Effector CD8-positive, alpha-beta T cell (primary cell): Measurements from ENCODE around the gene CLEC3A.
"Not testable (repeated sequence)": the region's sequence is repeated elsewhere in the genome, so short reads cannot be mapped to it uniquely, and the experiment has no call there.

ENCODE experiments used
- DNase-seq: peaks from one replicate; lab custom pipeline; 2025; lab: John Stamatoyannopoulos, UW

Gene CLEC3A

GRCh38 chr16:78028018-78028417 lies 5.7 kb downstream of the CLEC3A start:
- DNase-seq: no peak

GRCh38 chr16:78034530-78034929 lies 12.2 kb downstream of the CLEC3A start:
- DNase-seq: no peak

GRCh38 chr16:78035012-78035411 lies 12.7 kb downstream of the CLEC3A start:
- DNase-seq: no peak

GRCh38 chr16:78040396-78040795 lies 18.0 kb downstream of the CLEC3A start:
- no peak for DNase-seq

- DNase-seq: no peak
Measured at GRCh38 chr16:78045865-78046581, 23.7 kb downstream of the CLEC3A start.

- no peak for DNase-seq
Measured at GRCh38 chr16:78048319-78048718, 26.0 kb downstream of the CLEC3A start.

- DNase-seq: no peak
Measured at GRCh38 chr16:78050734-78051400, 28.5 kb downstream of the CLEC3A start.

- no peak for DNase-seq
Measured at GRCh38 chr16:78057803-78058564, 35.6 kb downstream of the CLEC3A start.

- DNase-seq: not testable (repeated sequence)
Measured at GRCh38 chr16:78059806-78060205, 37.5 kb downstream of the CLEC3A start.

- DNase-seq: no peak
Measured at GRCh38 chr16:78060295-78060694, 37.9 kb downstream of the CLEC3A start.

- DNase-seq: no peak
Measured at GRCh38 chr16:78060809-78061208, 38.5 kb downstream of the CLEC3A start.

- no peak for DNase-seq
Measured at GRCh38 chr16:78065319-78065718, 43.0 kb downstream of the CLEC3A start.

- no peak for DNase-seq
Measured at GRCh38 chr16:78069913-78070312, 47.6 kb downstream of the CLEC3A start.

- no peak for DNase-seq
Measured at GRCh38 chr16:78072275-78072674, 49.9 kb downstream of the CLEC3A start.

- no peak for DNase-seq
Measured at GRCh38 chr16:78075800-78076199, 53.5 kb downstream of the CLEC3A start.

GRCh38 chr16:78081341-78081740 lies 59.0 kb downstream of the CLEC3A start:
- no peak for DNase-seq
